Right lobe of liver (tissue), 6 donors: Measurements from ENCODE around the gene CCDC152. TPM values are rescaled to one million over a fixed set of nuclear protein-coding genes. Genes with fewer than 3 reads are reported as not detected.

Experiments used
- ATAC-seq, 4 donors: fragments of 200-7000 bp; cut with Tn5 transposase; one replicate each; pipeline ENCODE4 v1.9.1; 2020; ENCODE audit warnings: mild to moderate bottlenecking in 4 of 4, moderate library complexity in 4 of 4
- DNase-seq, 3 donors: peaks; one replicate each; pipeline ENCODE4 v3.0.0-alpha.2; 2020
- H3K27ac ChIP-seq, 3 donors: fragments of 200-600 bp; one replicate each; pipeline ENCODE4 v1.8.0; 2022
- H3K27me3 ChIP-seq, 2 donors: fragments of 200-600 bp; one replicate each; pipeline ENCODE4 v1.8.0; 2022
- H3K36me3 ChIP-seq, 4 donors: fragments of 200-600 bp; sonication (generic) in 1 of 4; one replicate each; pipeline versions ENCODE4 v1.5.1 to v1.8.0; 2017 to 2022; ENCODE audit warnings: control low read depth in 1 of 4
- H3K4me1 ChIP-seq, 4 donors: fragments of 200-600 bp; sonication (generic) in 1 of 4; one replicate each; pipeline versions ENCODE4 v1.5.1 to v1.8.0; 2017 to 2022; ENCODE audit warnings: control low read depth in 1 of 4
- H3K4me3 ChIP-seq, 3 donors: fragments of 200-600 bp; one replicate each; pipeline ENCODE4 v1.8.0; 2022
- H3K9me3 ChIP-seq, 4 donors: fragments of 200-600 bp; sonication (generic) in 1 of 4; one replicate each; pipeline versions ENCODE4 v1.5.1 to v1.8.0; 2017 to 2022; ENCODE audit warnings: control low read depth in 1 of 4
- CTCF ChIP-seq, 4 donors: fragments of 200-600 bp in 3 of 4; fragments of 450-650 bp in 1 of 4; IDR thresholded peaks; one replicate each; pipeline versions ENCODE4 v1.5.1 to v1.8.0; 2016 to 2022; ENCODE audit warnings: antibody characterized with exemption in 4 of 4, mild to moderate bottlenecking in 2 of 4
- POLR2A ChIP-seq: fragments of 450-650 bp; IDR thresholded peaks from one replicate; pipeline ENCODE4 v1.6.1; 2017; ENCODE audit warnings: antibody characterized with exemption, mild to moderate bottlenecking
- WGBS: methylation state at CpG from one replicate; pipeline ENCODE4 v1.1.6; 2018; ENCODE audit warnings: low coverage, low lambda C conversion rate; ENCODE audit not compliant: insufficient coverage; ENCODE audit errors: missing lambda C conversion rate; 5-methylcytosine and 5-hydroxymethylcytosine counted together
- intact Hi-C, 2 donors: fragments of 100-400 bp; cut with DNase I; formaldehyde crosslinking; loops; one replicate each; pipeline versions ENCODE4 v1.11.2 to v1.14.1; 2022
- total RNA-seq, 6 experiments: library from RNA; depleted of rRNA in 2 of 6; stranded (reverse); fragments of >200 nt in 2 of 6; fragmentation: NEBNext Ultra II Directional in 3 of 6; extraction: Animal tissue kit (Norgen Biotek cat#: 25700) in 3 of 6; gene quantifications; one replicate each; pipeline versions ENCODE4 v1.1.0 to v1.2.4, GENCODE V29; 2016 to 2023
- donor health status: DM: no; HTN: yes; CAD: no.
- donor health status: DM: no; HTN: no; CAD: no.
- donor health status: DM: no; HTN: no; CAD: no.
- donor health status: DM: no; HTN: yes; CAD: no.
- donor health status: DM: no; HTN: yes; CAD: no.

The CCDC152 gene
- total RNA-seq, 6 experiments from 2014 or later, result 0.06 to 1.2 (median 0.42) TPM; not detected in 1

- intact Hi-C loops, result no loop called here
- WGBS, result 96% methylated on average over 3 of the region's 3 CpGs
- no peak for ATAC-seq
These were observed 10.8 kb upstream of the CCDC152 start for GRCh38 chr5:42745856-42746255.

GRCh38 chr5:42749020-42749419 lies 7.6 kb upstream of the CCDC152 start:
- H3K4me1 ChIP-seq, result no peaks in the 10 kb centered on the region
- no peak overlapping the region for H3K4me3 ChIP-seq
- ATAC-seq, result no peak
- no peaks in the 10 kb centered on the region for H3K36me3 ChIP-seq
- DNase-seq, result no peak
- H3K27ac ChIP-seq, result no peak overlapping the region
- H3K9me3 ChIP-seq, result no peaks in the 10 kb centered on the region
- no peaks in the 10 kb centered on the region for H3K27me3 ChIP-seq
- intact Hi-C loops, result no loop called here
- TF ChIP-seq CTCF (IDR thresholded peaks at IDR 0.05) (no peak), POLR2A (no peak)

More at GRCh38 chr5:42745856-42746255, 10.8 kb upstream of the CCDC152 start:
- H3K4me3 ChIP-seq, result no peak overlapping the region
- no peaks in the 10 kb centered on the region for H3K36me3 ChIP-seq
- no peaks in the 10 kb centered on the region for H3K27me3 ChIP-seq
- no peak overlapping the region for H3K27ac ChIP-seq
- H3K9me3 ChIP-seq, result no peaks in the 10 kb centered on the region
- TF ChIP-seq CTCF (IDR thresholded peaks at IDR 0.05), result no peak
- no peak for TF ChIP-seq POLR2A
- no peak for DNase-seq
- H3K4me1 ChIP-seq, result no peaks in the 10 kb centered on the region

DNA sequence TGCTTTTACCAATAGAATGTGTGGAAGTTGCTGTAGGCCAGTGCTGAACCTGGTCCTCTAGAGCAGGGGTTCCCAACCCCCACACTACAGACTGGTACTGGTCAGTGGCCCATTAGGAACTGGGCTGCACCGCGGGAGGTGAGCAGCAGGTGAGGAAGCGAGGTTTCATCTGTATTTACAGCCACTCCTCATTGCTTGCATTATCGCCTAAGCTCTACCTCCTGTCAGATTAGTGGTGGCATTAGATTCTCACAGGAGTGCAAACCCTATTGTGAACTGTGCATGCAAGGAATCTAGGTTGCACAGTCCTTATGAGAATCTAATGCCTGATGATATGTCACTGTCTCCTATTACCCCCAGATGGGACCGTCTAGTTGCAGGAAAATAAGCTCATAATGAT lies 6.1 kb upstream of the CCDC152 start:
- WGBS, result 90% methylated on average over 5 of the region's 5 CpGs
- H3K27ac ChIP-seq, result no peak overlapping the region
- no peaks in the 10 kb centered on the region for H3K4me1 ChIP-seq
- no peaks in the 10 kb centered on the region for H3K9me3 ChIP-seq
- intact Hi-C loops, result no loop called here
- ATAC-seq (no peak), DNase-seq (no peak)
- H3K27me3 ChIP-seq, result no peaks in the 10 kb centered on the region
- TF ChIP-seq CTCF (IDR thresholded peaks at IDR 0.05) (no peak), POLR2A (no peak)
- H3K36me3 ChIP-seq, result no peaks in the 10 kb centered on the region
- H3K4me3 ChIP-seq, result no peak overlapping the region

DNA sequence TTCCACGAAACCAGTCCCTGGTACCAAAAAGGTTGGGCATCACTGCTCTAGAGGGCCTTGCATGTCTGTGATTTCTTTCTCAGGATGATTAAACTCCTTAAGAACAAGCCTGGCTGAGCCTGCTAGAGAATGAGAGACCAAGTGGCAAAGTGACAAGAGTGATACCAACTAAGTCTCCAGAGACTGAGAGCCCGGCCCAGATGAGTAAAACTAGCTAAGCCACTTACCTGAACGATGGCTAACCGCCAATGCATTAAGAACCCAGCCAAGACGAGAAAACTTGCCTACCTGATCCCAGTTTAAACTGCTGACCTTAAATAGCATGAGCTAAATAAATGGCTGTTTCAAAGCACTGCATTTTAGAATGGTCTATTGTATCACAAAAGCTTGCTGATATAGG lies 5.6 kb upstream of the CCDC152 start:
- no peak for ATAC-seq
- Histone ChIP-seq H3K27ac (no peak overlapping the region), H3K27me3 (no peaks in the 10 kb centered on the region), H3K4me1 (no peaks in the 10 kb centered on the region), H3K4me3 (no peak overlapping the region), H3K36me3 (no peaks in the 10 kb centered on the region), H3K9me3 (no peaks in the 10 kb centered on the region)
- TF ChIP-seq CTCF (IDR thresholded peaks at IDR 0.05) (no peak), POLR2A (no peak)
- intact Hi-C loops, result no loop called here
- no peak for DNase-seq
- 65% methylated on average over 5 of the region's 5 CpGs for WGBS

- Histone ChIP-seq H3K27me3 (no peaks in the 10 kb centered on the region), H3K4me1 (no peaks in the 10 kb centered on the region), H3K36me3 (no peaks in the 10 kb centered on the region), H3K27ac (no peak overlapping the region), H3K4me3 (no peak overlapping the region), H3K9me3 (no peaks in the 10 kb centered on the region)
- intact Hi-C loops, result no loop called here
- TF ChIP-seq POLR2A, result no peak
- TF ChIP-seq CTCF (IDR thresholded peaks at IDR 0.05), result no peak
- ATAC-seq, result no peak
- 96% methylated on average over 3 of the region's 3 CpGs for WGBS
- DNase-seq, result no peak
These were observed 3.5 kb upstream of the CCDC152 start for GRCh38 chr5:42753099-42753498.
